K562 (cell line): ENCODE data around the gene ZNF831. TPM values are rescaled to one million over a fixed set of nuclear protein-coding genes. Genes with fewer than 3 reads are reported as not detected.

ENCODE experiments used
- ATF2 ChIP-seq: sonication (generic); formaldehyde crosslinking; IDR thresholded peaks from 2 replicates; pipeline ENCODE4 v1.8.1; 2022; ENCODE audit warnings: missing genetic modification reagents
- BHLHE40 ChIP-seq: IDR thresholded peaks from 2 replicates; pipeline ENCODE4 v1.6.1; 2011; ENCODE audit warnings: low read length, improper control_type of control experiment
- ETV1 ChIP-seq: fragments of 450-650 bp; conservative IDR thresholded peaks from 2 replicates; pipeline ENCODE4 v1.6.1; 2016; ENCODE audit warnings: missing genetic modification characterization, control low read depth, low read depth, missing compliant biosample characterization
- GATA2 ChIP-seq: sonication (generic); formaldehyde crosslinking; IDR thresholded peaks from 2 replicates; pipeline ENCODE4 v1.4.0; 2020; ENCODE audit warnings: mild to moderate bottlenecking, missing genetic modification reagents
- HDAC1 ChIP-seq, 2 experiments: fragments of 450-650 bp; IDR thresholded peaks; 2 replicates each; pipeline ENCODE4 v1.6.1; 2016 to 2017; ENCODE audit warnings: inconsistent platforms in 1 of 2, mild to moderate bottlenecking in 1 of 2, moderate library complexity in 1 of 2
- MCM5 ChIP-seq: fragments of 450-650 bp; IDR thresholded peaks from 2 replicates; pipeline ENCODE4 v1.6.1; 2016; ENCODE audit warnings: low read depth
- PCBP2 ChIP-seq: fragments of 200-400 bp; formaldehyde crosslinking; IDR thresholded peaks from 2 replicates; pipeline ENCODE4 v1.6.1; 2018; ENCODE audit warnings: low read length, low read depth, mild to moderate bottlenecking, moderate library complexity; ENCODE audit not compliant: poor library complexity, severe bottlenecking
- THRB ChIP-seq: fragments of 450-650 bp; formaldehyde crosslinking; conservative IDR thresholded peaks from 2 replicates; pipeline ENCODE4 v1.4.0; 2022; ENCODE audit warnings: mild to moderate bottlenecking, missing genetic modification characterization
- ZNF41 ChIP-seq: fragments of 250-450 bp; sonication (Bioruptor Pico); conservative IDR thresholded peaks from 2 replicates; pipeline ENCODE4 v1.4.0; 2020; ENCODE audit warnings: mild to moderate bottlenecking
- polyA plus RNA-seq, 8 experiments: library from polyadenylated mRNA; depleted of rRNA in 4 of 8; stranded (reverse) in 5 of 8; unstranded in 3 of 8; fragments of >200 nt; fragmentation: Nextera tagmentation in 2 of 8; fragmentation: Illumina TruSeq in 1 of 8; extraction: Ambion mirVana in 2 of 8; extraction: Trizol in 1 of 8; gene quantifications; 2 replicates each; pipeline versions ENCODE4 v1.2.1 to v1.2.3, GENCODE V29; 2011 to 2014; ENCODE audit warnings: inconsistent platforms in 1 of 8, missing spikeins in 1 of 8
- total RNA-seq, 7 experiments: library from RNA; depleted of rRNA in 6 of 7; stranded (reverse); fragments of >200 nt in 6 of 7; fragmentation: Illumina TruSeq in 2 of 7; extraction: Trizol in 2 of 7; gene quantifications; 2 replicates each; pipeline versions ENCODE4 v1.2.1 to v1.2.3, GENCODE V29; 2011 to 2021; ENCODE audit warnings: low replicate concordance in 1 of 7

ZNF831 gene
- total and polyA plus RNA-seq, 9 of the 15 experiments (the other 6 are each of a cell fraction or from before 2014, with no cell fraction given): not detected

- no peak for TF ChIP-seq HDAC1 (IDR thresholded peaks at IDR 0.05)
- TF ChIP-seq THRB (CRISPR knock-in tag): no peak
- TF ChIP-seq ATF2 (CRISPR knock-in tag): no peak
- no peak for TF ChIP-seq MCM5
- no peak for TF ChIP-seq ETV1 (tag)
- no peak for TF ChIP-seq ZNF41 (CRISPR knock-in tag)
- TF ChIP-seq BHLHE40: no peak
- no peak for TF ChIP-seq PCBP2
- TF ChIP-seq GATA2 (CRISPR knock-in tag): no peak
Measured at GRCh38 chr20:59307270-59307669, 143.6 kb downstream of the ZNF831 start (continued).

Other genes with a start within 250 kb of the ZNF831 start
- gene NELFCD, start 182.6 kb upstream of the ZNF831 start, total RNA-seq (2014; rRNA removed): 96.5 and 113 TPM in 2 replicates
- 77.9 and 80.6 TPM in 2 replicates for gene NELFCD, start 182.6 kb upstream of the ZNF831 start, total RNA-seq (2014; rRNA removed; fragmentation: Illumina TruSeq; extraction: Trizol)
- 84.7 and 86.6 TPM in 2 replicates for gene NELFCD, start 182.6 kb upstream of the ZNF831 start, total RNA-seq (2015; rRNA removed; fragmentation: Illumina TruSeq; extraction: Trizol)
- 111 and 116 TPM in 2 replicates for gene NELFCD, start 182.6 kb upstream of the ZNF831 start, total RNA-seq (2021)
- gene NELFCD, start 182.6 kb upstream of the ZNF831 start, polyA plus RNA-seq (2011; rRNA removed): 138 and 163 TPM in 2 replicates
- 136 and 137 TPM in 2 replicates for gene NELFCD, start 182.6 kb upstream of the ZNF831 start, polyA plus RNA-seq (2014; fragmentation: Illumina TruSeq; extraction: Trizol)
- 10 to 100 TPM; 11.7 to 22.2 TPM for gene NELFCD, start 182.6 kb upstream of the ZNF831 start, polyA plus RNA-seq (2014; fragmentation: Nextera tagmentation; extraction: Ambion mirVana)
- gene NELFCD, start 182.6 kb upstream of the ZNF831 start, polyA plus RNA-seq (2014; rRNA removed): 121 and 123 TPM in 2 replicates
- gene CTSZ, start 156.6 kb upstream of the ZNF831 start, total RNA-seq (2014; rRNA removed): 73.2 and 83.8 TPM in 2 replicates
- 62.6 and 63.8 TPM in 2 replicates for gene CTSZ, start 156.6 kb upstream of the ZNF831 start, total RNA-seq (2014; rRNA removed; fragmentation: Illumina TruSeq; extraction: Trizol)
- gene CTSZ, start 156.6 kb upstream of the ZNF831 start, total RNA-seq (2015; rRNA removed; fragmentation: Illumina TruSeq; extraction: Trizol): 82.8 and 82.9 TPM in 2 replicates
- gene CTSZ, start 156.6 kb upstream of the ZNF831 start, total RNA-seq (2021): 84.7 and 97.7 TPM in 2 replicates
- 83.8 and 93.1 TPM in 2 replicates for gene CTSZ, start 156.6 kb upstream of the ZNF831 start, polyA plus RNA-seq (2011; rRNA removed)
- gene CTSZ, start 156.6 kb upstream of the ZNF831 start, polyA plus RNA-seq (2014; fragmentation: Illumina TruSeq; extraction: Trizol): 123 and 143 TPM in 2 replicates
- 1 to 10 TPM; 1.6 to 5.3 TPM for gene CTSZ, start 156.6 kb upstream of the ZNF831 start, polyA plus RNA-seq (2014; fragmentation: Nextera tagmentation; extraction: Ambion mirVana)
- 96.2 and 107 TPM in 2 replicates for gene CTSZ, start 156.6 kb upstream of the ZNF831 start, polyA plus RNA-seq (2014; rRNA removed)
- gene TUBB1, start 144.4 kb upstream of the ZNF831 start, total RNA-seq (2014; rRNA removed): 1.7 and 2.1 TPM in 2 replicates
- 2.3 and 2.8 TPM in 2 replicates for gene TUBB1, start 144.4 kb upstream of the ZNF831 start, total RNA-seq (2014; rRNA removed; fragmentation: Illumina TruSeq; extraction: Trizol)
- gene TUBB1, start 144.4 kb upstream of the ZNF831 start, total RNA-seq (2015; rRNA removed; fragmentation: Illumina TruSeq; extraction: Trizol): 2.0 and 2.4 TPM in 2 replicates
- 1.9 and 3.9 TPM in 2 replicates for gene TUBB1, start 144.4 kb upstream of the ZNF831 start, total RNA-seq (2021)
- 1.1 and 3.6 TPM in 2 replicates for gene TUBB1, start 144.4 kb upstream of the ZNF831 start, polyA plus RNA-seq (2011; rRNA removed)
- 3.1 and 4.1 TPM in 2 replicates for gene TUBB1, start 144.4 kb upstream of the ZNF831 start, polyA plus RNA-seq (2014; fragmentation: Illumina TruSeq; extraction: Trizol)
- 1 to 10 TPM; 1.5 to 1.6 TPM for gene TUBB1, start 144.4 kb upstream of the ZNF831 start, polyA plus RNA-seq (2014; fragmentation: Nextera tagmentation; extraction: Ambion mirVana)
- 1.9 and 3.0 TPM in 2 replicates for gene TUBB1, start 144.4 kb upstream of the ZNF831 start, polyA plus RNA-seq (2014; rRNA removed)
- gene ATP5F1E, start 131.5 kb upstream of the ZNF831 start, total RNA-seq (2014; rRNA removed): 49.4 and 64.1 TPM in 2 replicates
- 113 and 123 TPM in 2 replicates for gene ATP5F1E, start 131.5 kb upstream of the ZNF831 start, total RNA-seq (2014; rRNA removed; fragmentation: Illumina TruSeq; extraction: Trizol)
- gene ATP5F1E, start 131.5 kb upstream of the ZNF831 start, total RNA-seq (2015; rRNA removed; fragmentation: Illumina TruSeq; extraction: Trizol): 98.7 and 109 TPM in 2 replicates
- gene ATP5F1E, start 131.5 kb upstream of the ZNF831 start, total RNA-seq (2021): 125 and 146 TPM in 2 replicates
- gene ATP5F1E, start 131.5 kb upstream of the ZNF831 start, polyA plus RNA-seq (2011; rRNA removed): 140 and 167 TPM in 2 replicates
- gene ATP5F1E, start 131.5 kb upstream of the ZNF831 start, polyA plus RNA-seq (2014; fragmentation: Illumina TruSeq; extraction: Trizol): 60.3 and 67.7 TPM in 2 replicates
- gene ATP5F1E, start 131.5 kb upstream of the ZNF831 start, polyA plus RNA-seq (2014; fragmentation: Nextera tagmentation; extraction: Ambion mirVana): 100 to 1,000 TPM; 161 to 162 TPM
- 109 and 117 TPM in 2 replicates for gene ATP5F1E, start 131.5 kb upstream of the ZNF831 start, polyA plus RNA-seq (2014; rRNA removed)
- 90.3 and 96.8 TPM in 2 replicates for gene PRELID3B, start 121.0 kb upstream of the ZNF831 start, total RNA-seq (2014; rRNA removed)
- 136 and 140 TPM in 2 replicates for gene PRELID3B, start 121.0 kb upstream of the ZNF831 start, total RNA-seq (2014; rRNA removed; fragmentation: Illumina TruSeq; extraction: Trizol)
- 112 and 120 TPM in 2 replicates for gene PRELID3B, start 121.0 kb upstream of the ZNF831 start, total RNA-seq (2015; rRNA removed; fragmentation: Illumina TruSeq; extraction: Trizol)
- gene PRELID3B, start 121.0 kb upstream of the ZNF831 start, total RNA-seq (2021): 99.5 and 105 TPM in 2 replicates
- 83.6 and 96.0 TPM in 2 replicates for gene PRELID3B, start 121.0 kb upstream of the ZNF831 start, polyA plus RNA-seq (2011; rRNA removed)
- gene PRELID3B, start 121.0 kb upstream of the ZNF831 start, polyA plus RNA-seq (2014; fragmentation: Illumina TruSeq; extraction: Trizol): 91.7 and 101 TPM in 2 replicates
- gene PRELID3B, start 121.0 kb upstream of the ZNF831 start, polyA plus RNA-seq (2014; fragmentation: Nextera tagmentation; extraction: Ambion mirVana): 100 to 1,000 TPM; 156 to 186 TPM
- gene PRELID3B, start 121.0 kb upstream of the ZNF831 start, polyA plus RNA-seq (2014; rRNA removed): 77.0 and 81.2 TPM in 2 replicates
- not detected in 2 replicates for gene EDN3, start 136.8 kb downstream of the ZNF831 start, total RNA-seq (2014; rRNA removed)
- not detected in 2 replicates for gene EDN3, start 136.8 kb downstream of the ZNF831 start, total RNA-seq (2014; rRNA removed; fragmentation: Illumina TruSeq; extraction: Trizol)
- gene EDN3, start 136.8 kb downstream of the ZNF831 start, total RNA-seq (2015; rRNA removed; fragmentation: Illumina TruSeq; extraction: Trizol): not detected in 2 replicates
- gene EDN3, start 136.8 kb downstream of the ZNF831 start, total RNA-seq (2021): not detected in 2 replicates
- not detected in 2 replicates for gene EDN3, start 136.8 kb downstream of the ZNF831 start, polyA plus RNA-seq (2011; rRNA removed)
- not detected in 2 replicates for gene EDN3, start 136.8 kb downstream of the ZNF831 start, polyA plus RNA-seq (2014; fragmentation: Illumina TruSeq; extraction: Trizol)
- gene EDN3, start 136.8 kb downstream of the ZNF831 start, polyA plus RNA-seq (2014; fragmentation: Nextera tagmentation; extraction: Ambion mirVana): not detected
- gene EDN3, start 136.8 kb downstream of the ZNF831 start, polyA plus RNA-seq (2014; rRNA removed): not detected in 2 replicates